CD4-positive, CD25-positive, alpha-beta regulatory T cell (primary cell): ENCODE measurements around the gene SCAF8. TPM values are rescaled to one million over a fixed set of nuclear protein-coding genes. Genes with fewer than 3 reads are reported as not detected.

ENCODE experiments used
- ATAC-seq, 2 donors: fragments of 150-1000 bp; cut with Tn5 transposase; one replicate each; pipeline ENCODE4 v1.10.0; 2021; ENCODE audit warnings: low read depth in 2 of 2, moderate number of reproducible peaks in 2 of 2, moderate library complexity in 1 of 2
- DNase-seq, 3 donors: peaks; one replicate each; pipeline versions ENCODE4 v3.0.0 to v3.0.0-alpha.2; 2012 to 2022; ENCODE audit warnings: mixed read lengths in 1 of 3
- H3K27ac ChIP-seq: one replicate; pipeline ENCODE4 v1.7.0; 2013; ENCODE audit warnings: mild to moderate bottlenecking, low read length; ENCODE audit not compliant: insufficient read depth, poor library complexity, severe bottlenecking
- H3K27me3 ChIP-seq: one replicate; pipeline ENCODE4 v1.7.0; 2013; ENCODE audit warnings: low read length; ENCODE audit not compliant: control insufficient read depth, insufficient read depth
- H3K36me3 ChIP-seq: one replicate; pipeline ENCODE4 v1.7.0; 2013; ENCODE audit warnings: mild to moderate bottlenecking, low read length, moderate library complexity; ENCODE audit not compliant: control insufficient read depth, insufficient read depth
- H3K4me1 ChIP-seq: 2 replicates; pipeline ENCODE4 v1.7.0; 2013; ENCODE audit warnings: mild to moderate bottlenecking, low read length; ENCODE audit not compliant: insufficient read depth, control insufficient read depth, poor library complexity, severe bottlenecking
- H3K4me3 ChIP-seq: one replicate; pipeline ENCODE4 v1.7.0; 2013; ENCODE audit warnings: low read depth, mild to moderate bottlenecking, low read length, moderate library complexity
- H3K9me3 ChIP-seq, 2 experiments: 1 replicate in 1 of 2; 2 replicates in 1 of 2; pipeline ENCODE4 v1.7.0; 2013; ENCODE audit warnings: low read length in 2 of 2, mild to moderate bottlenecking in 1 of 2, moderate library complexity in 1 of 2; ENCODE audit not compliant: control insufficient read depth in 2 of 2
- H3K27ac Mint-ChIP-seq, 3 donors: one replicate each; pipeline ENCODE4 v1.8.0; 2020 to 2022; ENCODE audit warnings: mild to moderate bottlenecking in 3 of 3, mixed read lengths in 3 of 3, moderate library complexity in 2 of 3
- H3K27me3 Mint-ChIP-seq: one replicate; pipeline ENCODE4 v1.8.0; 2022; ENCODE audit warnings: mild to moderate bottlenecking, mixed read lengths
- H3K36me3 Mint-ChIP-seq: one replicate; pipeline ENCODE4 v1.8.0; 2020; ENCODE audit warnings: mixed read lengths
- H3K4me1 Mint-ChIP-seq, 4 donors: one replicate each; pipeline ENCODE4 v1.8.0; 2020 to 2022; ENCODE audit warnings: mixed read lengths in 4 of 4, mild to moderate bottlenecking in 1 of 4
- H3K4me3 Mint-ChIP-seq, 4 donors: one replicate each; pipeline ENCODE4 v1.8.0; 2020 to 2022; ENCODE audit warnings: mild to moderate bottlenecking in 4 of 4, mixed read lengths in 4 of 4, moderate library complexity in 3 of 4
- H3K9me3 Mint-ChIP-seq, 7 donors: one replicate each; pipeline ENCODE4 v1.8.0; 2020 to 2022; ENCODE audit warnings: mixed read lengths in 7 of 7, mild to moderate bottlenecking in 3 of 7, moderate library complexity in 2 of 7
- polyA plus RNA-seq, 4 donors: library from polyadenylated mRNA; unstranded; fragments of 300-500 nt; fragmentation: Illumina TruSeq; gene quantifications; one replicate each; pipeline ENCODE4 v1.2.3, GENCODE V29; 2021
- total RNA-seq: library from RNA; stranded (reverse); gene quantifications from one replicate; pipeline ENCODE4 v1.2.3, GENCODE V29; 2022

The SCAF8 gene
- total and polyA plus RNA-seq, 5 donors from 2014 or later: 13.7 to 72.0 (median 15.3) TPM

- H3K9me3 Mint-ChIP-seq: no peaks in the 10 kb centered on the region
- H3K27ac Mint-ChIP-seq: no peak overlapping the region
- H3K4me3 Mint-ChIP-seq: no peak overlapping the region
- ATAC-seq (no peak), DNase-seq (no peak)
- H3K9me3 ChIP-seq: no peaks in the 10 kb centered on the region
- no peak overlapping the region for H3K27ac ChIP-seq
- H3K36me3 Mint-ChIP-seq: peaks cover 12% of the 10 kb centered on the region
- H3K4me1 Mint-ChIP-seq: peaks cover 13 to 18% (median 14%) of the 10 kb centered on the region in 4 donors
- no peaks in the 10 kb centered on the region for H3K4me1 ChIP-seq
- H3K36me3 ChIP-seq: no peaks in the 10 kb centered on the region
- no peak overlapping the region for H3K4me3 ChIP-seq
- no peaks in the 10 kb centered on the region for H3K27me3 ChIP-seq
- H3K27me3 Mint-ChIP-seq: no peaks in the 10 kb centered on the region
These were observed 129.3 kb downstream of the SCAF8 start for GRCh38 chr6:154862536-154862935.

DNA sequence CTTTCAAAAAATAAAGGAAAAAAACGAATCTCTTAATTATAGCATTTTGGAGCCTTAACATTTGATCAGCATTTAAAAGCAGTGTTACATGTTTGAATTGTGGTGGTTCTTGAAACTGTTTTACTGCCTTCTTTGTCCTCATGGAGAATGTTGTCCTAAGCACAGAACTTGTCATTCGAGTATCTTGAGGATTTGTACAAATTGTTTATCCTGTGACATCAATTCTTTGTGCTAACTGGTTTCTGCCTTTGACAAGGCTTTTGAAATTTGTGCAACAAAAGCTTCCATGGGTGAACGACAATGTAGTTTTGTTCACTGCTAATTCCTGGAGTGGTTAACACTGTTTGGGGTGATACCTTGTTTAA is 130.8 kb downstream of the SCAF8 start:
- ATAC-seq (no peak), DNase-seq (no peak)
- H3K27ac Mint-ChIP-seq: no peak overlapping the region
- Histone ChIP-seq H3K4me3 (no peak overlapping the region), H3K9me3 (no peaks in the 10 kb centered on the region), H3K27ac (no peak overlapping the region), H3K27me3 (no peaks in the 10 kb centered on the region), H3K36me3 (no peaks in the 10 kb centered on the region), H3K4me1 (no peaks in the 10 kb centered on the region)
- no peak overlapping the region for H3K4me3 Mint-ChIP-seq
- H3K4me1 Mint-ChIP-seq: peaks cover 10 to 17% (median 14%) of the 10 kb centered on the region in 4 donors
- H3K27me3 Mint-ChIP-seq: no peaks in the 10 kb centered on the region
- peaks cover 8% of the 10 kb centered on the region for H3K36me3 Mint-ChIP-seq
- H3K9me3 Mint-ChIP-seq: no peaks in the 10 kb centered on the region

- Mint-ChIP-seq H3K36me3 (no peaks in the 10 kb centered on the region), H3K4me1 (peaks cover 7 to 13% (median 11%) of the 10 kb centered on the region in 4 donors), H3K9me3 (peaks cover 0 to 1% (median 0%) of the 10 kb centered on the region in 7 donors), H3K4me3 (no peak overlapping the region), H3K27ac (no peak overlapping the region), H3K27me3 (no peaks in the 10 kb centered on the region)
- Histone ChIP-seq H3K36me3 (no peaks in the 10 kb centered on the region), H3K4me3 (no peak overlapping the region), H3K27ac (no peak overlapping the region), H3K27me3 (no peaks in the 10 kb centered on the region), H3K9me3 (no peaks in the 10 kb centered on the region), H3K4me1 (no peaks in the 10 kb centered on the region)
- ATAC-seq (no peak), DNase-seq (peak in 1 of 3 donors; percentile 14)
These were observed 132.1 kb downstream of the SCAF8 start for GRCh38 chr6:154865291-154865690.

DNA sequence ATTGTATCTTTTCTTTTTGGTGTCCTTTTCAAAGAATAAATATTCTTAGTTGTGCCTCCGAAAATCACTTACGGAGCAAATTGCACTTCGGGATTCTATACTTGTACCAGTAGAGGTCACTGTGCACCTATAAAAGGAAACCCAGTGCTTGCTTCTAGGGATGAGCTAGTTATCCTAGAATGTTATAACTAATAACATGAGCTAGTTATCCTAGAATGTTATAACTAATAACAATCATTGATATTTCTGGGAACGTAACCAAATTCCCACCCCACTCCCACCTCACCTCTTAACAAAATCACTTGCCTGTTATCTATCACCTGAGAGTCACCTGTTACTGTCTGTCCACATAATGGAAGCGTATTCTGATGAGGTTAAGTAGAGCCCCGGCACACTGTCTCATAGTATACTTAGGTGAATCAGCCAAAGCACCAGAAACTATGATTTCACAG is 135.0 kb downstream of the SCAF8 start:
- no peaks in the 10 kb centered on the region for H3K9me3 ChIP-seq

DNA sequence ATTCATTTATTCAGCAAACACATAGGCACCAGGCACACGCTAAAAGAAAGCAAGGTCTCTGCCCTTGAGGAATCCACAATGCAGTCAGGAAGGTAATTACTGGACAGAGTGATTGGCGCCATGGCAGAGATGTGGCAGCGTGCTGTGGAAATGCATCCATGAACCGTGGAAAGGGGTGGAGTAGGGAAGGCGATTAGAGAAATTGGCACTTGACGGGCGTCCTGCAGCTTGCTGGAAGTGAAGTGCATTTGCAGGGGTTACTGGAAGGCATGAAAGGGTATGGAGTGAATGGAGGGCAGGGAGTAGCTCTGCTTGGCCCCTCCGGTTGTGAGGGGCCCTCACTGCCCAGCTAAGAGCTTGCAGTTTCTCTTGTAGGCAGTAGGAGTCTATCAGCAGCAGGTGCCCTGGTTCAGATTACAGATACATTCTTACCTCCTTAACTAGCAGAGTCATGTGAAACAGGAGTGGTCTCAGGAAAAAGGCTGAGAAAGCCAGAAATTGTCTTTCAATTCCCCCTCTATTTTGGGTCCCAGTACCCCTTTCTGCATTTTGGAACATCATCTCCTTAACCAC is 139.4 kb downstream of the SCAF8 start:
- peaks cover 0 to 6% (median 2%) of the 10 kb centered on the region in 4 donors for H3K4me1 Mint-ChIP-seq
- no peak for DNase-seq
- no peak overlapping the region for H3K27ac Mint-ChIP-seq
- H3K4me3 ChIP-seq: no peak overlapping the region
- no peaks in the 10 kb centered on the region for H3K36me3 ChIP-seq
- H3K27me3 Mint-ChIP-seq: no peaks in the 10 kb centered on the region
- no peak overlapping the region for H3K27ac ChIP-seq
- H3K9me3 Mint-ChIP-seq: peaks cover 0 to 1% (median 0%) of the 10 kb centered on the region in 7 donors
- no peak for ATAC-seq
- H3K4me1 ChIP-seq: no peaks in the 10 kb centered on the region
- H3K36me3 Mint-ChIP-seq: peaks cover 22% of the 10 kb centered on the region
- H3K4me3 Mint-ChIP-seq: no peak overlapping the region
- no peaks in the 10 kb centered on the region for H3K27me3 ChIP-seq
- no peaks in the 10 kb centered on the region for H3K9me3 ChIP-seq

More for the DNA sequence above, 135.0 kb downstream of the SCAF8 start:
- no peak for ATAC-seq
- H3K4me3 ChIP-seq: no peak overlapping the region
- no peaks in the 10 kb centered on the region for H3K27me3 Mint-ChIP-seq
- H3K27ac Mint-ChIP-seq: no peak overlapping the region
- H3K4me1 ChIP-seq: no peaks in the 10 kb centered on the region
- H3K4me1 Mint-ChIP-seq: peaks cover 7 to 12% (median 11%) of the 10 kb centered on the region in 4 donors
- H3K9me3 Mint-ChIP-seq: peaks cover 0 to 1% (median 0%) of the 10 kb centered on the region in 7 donors
- no peaks in the 10 kb centered on the region for H3K27me3 ChIP-seq
- H3K36me3 ChIP-seq: no peaks in the 10 kb centered on the region
- no peak overlapping the region for H3K4me3 Mint-ChIP-seq
- H3K36me3 Mint-ChIP-seq: peaks cover 8% of the 10 kb centered on the region
- peak in 2 of 3 donors; percentile 1 to 42 for DNase-seq
- H3K27ac ChIP-seq: no peak overlapping the region

- H3K9me3 Mint-ChIP-seq: peaks cover 0 to 1% (median 0%) of the 10 kb centered on the region in 7 donors
- no peak overlapping the region for H3K4me3 Mint-ChIP-seq
- peaks cover 26% of the 10 kb centered on the region for H3K36me3 Mint-ChIP-seq
- H3K27ac Mint-ChIP-seq: no peak overlapping the region
- no peak for ATAC-seq
- Histone ChIP-seq H3K27me3 (no peaks in the 10 kb centered on the region), H3K4me3 (no peak overlapping the region), H3K27ac (no peak overlapping the region), H3K4me1 (no peaks in the 10 kb centered on the region), H3K9me3 (no peaks in the 10 kb centered on the region), H3K36me3 (no peaks in the 10 kb centered on the region)
- no peaks in the 10 kb centered on the region for H3K27me3 Mint-ChIP-seq
- H3K4me1 Mint-ChIP-seq: peaks cover 0 to 6% (median under 1%) of the 10 kb centered on the region in 4 donors
- DNase-seq: no peak
These were observed 140.3 kb downstream of the SCAF8 start for GRCh38 chr6:154873546-154873945.

GRCh38 chr6:154874773-154875592 is 141.8 kb downstream of the SCAF8 start:
- Mint-ChIP-seq H3K4me1 (peaks cover 0 to 9% (median under 1%) of the 10 kb centered on the region in 4 donors), H3K27ac (peak overlapping the region in 2 of 3 donors; percentile 69 to 92), H3K9me3 (no peaks in the 10 kb centered on the region), H3K27me3 (no peaks in the 10 kb centered on the region), H3K4me3 (no peak overlapping the region), H3K36me3 (peaks cover 36% of the 10 kb centered on the region)
- Histone ChIP-seq H3K9me3 (no peaks in the 10 kb centered on the region), H3K27ac (no peak overlapping the region), H3K4me1 (no peaks in the 10 kb centered on the region), H3K36me3 (no peaks in the 10 kb centered on the region), H3K27me3 (no peaks in the 10 kb centered on the region), H3K4me3 (no peak overlapping the region)
- ATAC-seq: no peak
- DNase-seq: no peak
